ENCODE measurements around the gene NFATC2. TPM values are rescaled to one million over a fixed set of nuclear protein-coding genes. Genes with fewer than 3 reads are reported as not detected.
"Not testable (repeated sequence)": the region's sequence is repeated elsewhere in the genome, so short reads cannot be mapped to it uniquely, and the experiment has no call there.

The NFATC2 gene
- polyA plus RNA-seq, 1 donor: 22.3 TPM

DNA sequence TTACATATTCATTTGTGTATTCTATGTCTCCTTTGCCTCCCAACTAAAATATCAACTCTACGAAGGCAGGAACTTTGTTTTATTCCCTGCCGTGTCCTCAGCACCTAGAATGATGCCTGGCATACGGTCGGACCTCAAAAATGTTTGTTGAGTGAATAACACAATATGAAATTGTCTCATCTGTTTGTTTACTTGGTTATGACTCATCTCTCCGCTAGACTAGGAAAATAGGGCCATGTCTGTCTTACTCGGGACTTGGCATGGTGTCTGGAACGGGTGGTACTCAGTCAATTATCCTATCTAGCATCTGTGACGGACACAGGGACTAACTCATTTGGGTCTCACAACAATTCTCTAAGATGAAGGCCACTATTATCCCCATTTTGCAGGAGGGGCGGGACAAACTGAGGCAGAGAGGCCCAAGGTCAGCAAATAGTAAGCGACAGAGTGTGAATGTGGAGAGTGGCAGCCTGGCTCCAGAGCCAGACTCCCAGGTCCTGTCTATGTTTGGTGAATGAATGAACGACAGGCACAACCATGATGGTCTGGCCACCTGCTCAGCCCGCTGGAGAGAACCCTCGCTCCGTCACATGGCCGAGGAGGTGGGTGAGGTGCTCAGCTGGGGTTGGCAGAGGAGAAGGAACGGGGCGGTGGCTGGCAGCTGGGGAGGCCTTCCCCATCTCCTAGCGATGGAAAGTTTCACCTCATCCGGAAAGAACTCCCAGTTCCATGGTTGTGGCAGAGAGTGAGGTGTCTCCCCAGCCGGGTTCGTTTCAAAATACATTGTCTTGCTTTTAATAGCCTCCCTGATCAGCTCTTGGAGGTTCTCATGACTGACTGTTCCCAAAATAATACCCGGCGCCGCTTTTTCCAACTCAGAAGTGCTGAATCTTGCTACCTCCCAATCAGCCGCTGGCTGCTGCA, 27.6 kb upstream of the NFATC2 start:
- Histone ChIP-seq H3K27me3 (ENCODE audit: control insufficient read depth, insufficient read depth, low read length) (peaks cover 3% of the 10 kb centered on the region), H3K27ac (ENCODE audit: low read length) (no peak overlapping the region), H3K4me1 (ENCODE audit: control insufficient read depth, insufficient read depth, low read length) (no peaks in the 10 kb centered on the region), H3K9me3 (ENCODE audit: control insufficient read depth, low read depth, low read length) (peaks cover 4% of the 10 kb centered on the region), H3K36me3 (ENCODE audit: control insufficient read depth, insufficient read depth, low read length) (no peaks in the 10 kb centered on the region), H3K4me3 (ENCODE audit: low read length) (no peak overlapping the region)
- DNase-seq: no peak
- WGBS (ENCODE audit: insufficient coverage, low lambda C conversion rate): no CpG with 5 or more reads among the region's 25 CpGs

DNA sequence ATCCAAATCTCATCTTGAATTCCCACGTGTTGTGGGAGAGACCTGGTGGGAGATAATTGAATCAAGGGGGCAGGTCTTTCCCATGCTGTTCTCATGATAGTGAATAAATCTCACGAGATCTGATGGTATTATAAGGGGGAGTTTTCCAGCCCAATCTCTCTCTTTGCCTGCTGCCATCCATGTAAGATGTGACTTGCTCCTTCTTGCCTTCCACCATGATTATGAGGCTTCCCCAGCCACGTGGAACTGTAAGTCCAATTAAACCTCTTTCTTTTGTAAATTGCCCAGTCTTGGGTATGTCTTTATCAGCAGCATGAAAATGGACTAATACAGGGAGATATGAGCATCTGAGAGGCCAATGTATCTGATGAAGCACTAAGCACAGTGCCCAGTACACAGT, 26.0 kb upstream of the NFATC2 start:
- H3K27ac ChIP-seq (ENCODE audit: low read length); H3K27me3 ChIP-seq (ENCODE audit: control insufficient read depth, insufficient read depth, low read length); H3K4me3 ChIP-seq (ENCODE audit: low read length); H3K4me1 ChIP-seq (ENCODE audit: control insufficient read depth, insufficient read depth, low read length); H3K36me3 ChIP-seq (ENCODE audit: control insufficient read depth, insufficient read depth, low read length); H3K9me3 ChIP-seq (ENCODE audit: control insufficient read depth, low read depth, low read length); DNase-seq: not testable (repeated sequence)
- WGBS (ENCODE audit: insufficient coverage, low lambda C conversion rate): no CpG with 5 or more reads among the region's 3 CpGs

DNA sequence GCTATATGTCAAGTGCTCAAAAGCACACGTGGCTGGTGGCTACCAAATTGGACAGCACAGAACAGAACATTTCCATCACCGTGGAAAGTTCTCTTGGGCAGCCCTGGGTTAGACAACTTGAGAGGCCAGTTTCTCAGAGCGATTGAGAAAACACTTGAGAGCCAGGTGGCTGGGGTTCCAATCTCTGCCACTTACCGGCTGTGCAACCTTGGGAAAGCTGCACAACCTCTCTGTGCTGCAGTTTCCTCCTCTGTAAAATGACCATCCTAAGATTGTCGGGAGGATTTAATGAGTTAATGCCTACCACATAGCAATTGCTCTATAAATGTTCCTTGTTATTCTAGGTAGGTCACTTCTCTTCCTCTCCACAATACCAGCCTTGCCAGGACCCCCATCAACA, 25.1 kb upstream of the NFATC2 start:
- Histone ChIP-seq H3K4me1 (ENCODE audit: control insufficient read depth, insufficient read depth, low read length) (peaks cover 10% of the 10 kb centered on the region), H3K9me3 (ENCODE audit: control insufficient read depth, low read depth, low read length) (peaks cover 4% of the 10 kb centered on the region), H3K4me3 (ENCODE audit: low read length) (no peak overlapping the region), H3K36me3 (ENCODE audit: control insufficient read depth, insufficient read depth, low read length) (no peaks in the 10 kb centered on the region), H3K27me3 (ENCODE audit: control insufficient read depth, insufficient read depth, low read length) (peaks cover 3% of the 10 kb centered on the region), H3K27ac (ENCODE audit: low read length) (no peak overlapping the region)
- WGBS (ENCODE audit: insufficient coverage, low lambda C conversion rate): no CpG with 5 or more reads among the region's 5 CpGs
- no peak for DNase-seq

DNA sequence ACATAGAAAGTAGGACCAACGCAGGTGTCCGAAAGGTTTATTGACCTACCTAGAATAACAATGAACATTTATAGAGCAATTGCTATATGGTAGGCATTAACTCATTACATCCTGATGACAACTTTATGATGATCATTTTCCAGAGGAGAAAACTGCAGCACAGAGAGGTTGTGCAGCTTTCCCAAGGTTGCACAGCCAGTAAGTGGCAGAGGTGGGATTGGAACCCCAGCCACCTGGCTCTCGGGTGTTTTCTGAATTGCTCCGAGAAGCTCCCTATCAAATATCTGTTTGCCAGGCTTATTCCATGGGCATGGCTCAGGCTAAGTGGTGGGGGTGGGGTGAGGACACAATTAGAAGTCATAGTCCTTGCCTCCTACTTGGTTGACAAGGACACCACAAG, 24.1 kb upstream of the NFATC2 start:
- H3K36me3 ChIP-seq (ENCODE audit: control insufficient read depth, insufficient read depth, low read length): no peaks in the 10 kb centered on the region
- no CpG with 5 or more reads among the region's 4 CpGs for WGBS (ENCODE audit: insufficient coverage, low lambda C conversion rate)
- peaks cover 14% of the 10 kb centered on the region for H3K4me1 ChIP-seq (ENCODE audit: control insufficient read depth, insufficient read depth, low read length)
- DNase-seq: no peak
- no peak overlapping the region for H3K27ac ChIP-seq (ENCODE audit: low read length)
- peaks cover 3% of the 10 kb centered on the region for H3K27me3 ChIP-seq (ENCODE audit: control insufficient read depth, insufficient read depth, low read length)
- H3K9me3 ChIP-seq (ENCODE audit: control insufficient read depth, low read depth, low read length): peaks cover 4% of the 10 kb centered on the region
- H3K4me3 ChIP-seq (ENCODE audit: low read length): no peak overlapping the region

DNA sequence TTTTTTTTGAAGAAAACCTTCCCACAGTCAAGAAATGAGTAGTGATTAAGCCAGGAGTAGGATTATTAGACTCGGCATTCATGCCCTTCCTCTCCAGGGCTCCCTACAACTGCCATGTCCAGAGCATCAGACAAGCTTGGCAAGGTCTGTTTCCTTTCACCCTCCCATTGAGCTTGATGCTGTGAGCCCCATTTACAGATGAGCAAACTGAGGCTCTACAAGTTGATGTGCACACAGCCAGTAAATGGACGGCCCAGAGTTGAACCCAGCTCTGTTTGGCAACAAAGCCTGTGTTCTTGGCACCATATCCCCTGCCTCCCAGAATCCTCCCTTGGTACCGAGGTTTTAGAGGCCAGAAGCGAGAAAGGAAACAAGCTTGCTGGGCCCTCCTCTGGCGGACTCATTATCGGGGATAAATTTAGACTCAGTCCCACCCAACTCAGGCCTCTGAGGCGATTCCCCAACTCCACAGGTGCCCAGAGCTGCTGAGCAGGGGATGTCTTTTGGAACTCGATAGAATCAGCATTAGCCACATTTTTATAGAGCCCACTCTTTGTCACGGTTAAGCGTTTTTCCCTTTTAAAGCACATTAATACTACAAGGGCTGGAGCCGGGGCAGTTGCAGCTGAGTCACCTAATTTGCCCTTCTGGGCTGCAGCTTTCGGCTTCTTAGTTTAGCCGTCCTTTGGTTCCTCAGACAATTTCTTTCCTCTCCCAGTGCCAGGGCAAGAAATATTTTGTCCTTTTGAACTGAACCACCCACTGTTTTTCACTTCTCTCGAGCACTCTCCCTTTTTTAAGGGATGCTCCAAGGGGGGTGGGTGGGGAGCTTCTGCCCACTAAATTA, 23.0 kb upstream of the NFATC2 start:
- peaks cover 2% of the 10 kb centered on the region for H3K27me3 ChIP-seq (ENCODE audit: control insufficient read depth, insufficient read depth, low read length)

DNA sequence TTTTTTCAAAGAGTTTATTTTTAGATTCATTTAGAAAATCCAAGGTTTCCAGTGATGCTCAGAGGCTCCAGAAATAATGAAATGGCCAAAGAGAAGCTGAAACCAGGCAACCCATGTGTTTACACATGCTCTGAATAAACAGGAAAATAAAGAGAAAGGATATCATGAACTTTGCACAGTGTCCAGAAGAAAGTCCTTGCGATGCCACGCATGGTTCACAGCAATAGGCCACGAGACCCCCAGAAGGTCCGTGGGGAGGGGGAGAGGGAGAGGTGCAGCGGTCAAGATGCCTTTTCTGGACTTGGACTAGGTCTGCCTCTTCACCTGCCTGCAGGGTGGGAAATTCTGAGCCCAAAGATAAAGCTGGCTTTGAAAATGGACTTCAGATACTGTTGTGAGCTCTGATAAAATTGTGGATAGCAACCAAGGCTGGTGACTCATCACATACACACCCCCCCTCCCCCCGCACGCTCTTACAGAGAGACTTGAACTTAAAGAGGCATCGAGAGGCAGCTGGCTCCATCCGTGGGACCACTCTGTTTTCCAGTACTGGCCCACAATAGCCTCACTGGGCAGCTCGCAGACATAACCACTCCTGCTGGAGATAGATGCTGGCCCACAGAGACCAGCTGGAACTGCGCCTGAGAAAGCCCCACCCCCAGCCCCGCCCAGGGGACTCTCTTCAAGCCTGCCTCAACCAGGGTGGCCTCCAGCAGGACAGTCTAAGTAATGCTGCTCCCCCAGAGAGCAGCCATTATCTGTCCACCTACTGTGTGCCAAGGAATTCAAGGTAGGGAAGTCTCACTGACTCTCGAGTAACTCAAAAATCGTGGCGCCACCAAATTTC, 21.2 kb upstream of the NFATC2 start:
- DNase-seq: peak; percentile 72 to 82
- H3K36me3 ChIP-seq (ENCODE audit: control insufficient read depth, insufficient read depth, low read length): no peaks in the 10 kb centered on the region
- H3K4me3 ChIP-seq (ENCODE audit: low read length): no peak overlapping the region
- peak overlapping the region; percentile 76 for H3K27ac ChIP-seq (ENCODE audit: low read length)
- H3K4me1 ChIP-seq (ENCODE audit: control insufficient read depth, insufficient read depth, low read length): peaks cover 26% of the 10 kb centered on the region
- WGBS (ENCODE audit: insufficient coverage, low lambda C conversion rate): no CpG with 5 or more reads among the region's 15 CpGs
- H3K9me3 ChIP-seq (ENCODE audit: control insufficient read depth, low read depth, low read length): peaks cover 4% of the 10 kb centered on the region
- peaks cover 15% of the 10 kb centered on the region for H3K27me3 ChIP-seq (ENCODE audit: control insufficient read depth, insufficient read depth, low read length)

More for the DNA sequence above, 23.0 kb upstream of the NFATC2 start:
- no peak for DNase-seq
- no peaks in the 10 kb centered on the region for H3K36me3 ChIP-seq (ENCODE audit: control insufficient read depth, insufficient read depth, low read length)
- H3K9me3 ChIP-seq (ENCODE audit: control insufficient read depth, low read depth, low read length): peaks cover 4% of the 10 kb centered on the region
- 55% methylated on average over 2 of the region's 14 CpGs for WGBS (ENCODE audit: insufficient coverage, low lambda C conversion rate)
- H3K4me1 ChIP-seq (ENCODE audit: control insufficient read depth, insufficient read depth, low read length): peaks cover 22% of the 10 kb centered on the region
- no peak overlapping the region for H3K4me3 ChIP-seq (ENCODE audit: low read length)
- no peak overlapping the region for H3K27ac ChIP-seq (ENCODE audit: low read length)

DNA sequence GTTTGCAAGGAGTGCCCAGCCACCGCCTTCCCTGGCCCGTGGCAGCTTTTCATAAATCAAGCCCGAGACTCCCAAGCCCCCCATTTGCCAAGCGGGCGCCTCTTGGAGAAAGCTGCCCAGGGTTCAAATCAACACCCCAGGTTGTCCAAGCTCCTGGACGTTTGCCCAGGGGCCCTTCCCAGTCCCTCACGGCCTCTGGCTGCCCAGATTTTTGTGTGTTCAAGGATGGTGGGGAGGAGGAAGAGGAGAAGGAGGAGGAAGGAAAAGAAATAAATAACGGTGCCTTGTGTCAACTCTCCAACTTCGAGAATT, 20.6 kb upstream of the NFATC2 start:
- peak overlapping the region; percentile 76 for H3K27ac ChIP-seq (ENCODE audit: low read length)
- peaks cover 2% of the 10 kb centered on the region for H3K9me3 ChIP-seq (ENCODE audit: control insufficient read depth, low read depth, low read length)
- no peak for DNase-seq
- peak overlapping the region; percentile 14 for H3K4me3 ChIP-seq (ENCODE audit: low read length)
- peaks cover 15% of the 10 kb centered on the region for H3K27me3 ChIP-seq (ENCODE audit: control insufficient read depth, insufficient read depth, low read length)
- WGBS (ENCODE audit: insufficient coverage, low lambda C conversion rate): no CpG with 5 or more reads among the region's 9 CpGs
- H3K4me1 ChIP-seq (ENCODE audit: control insufficient read depth, insufficient read depth, low read length): peaks cover 26% of the 10 kb centered on the region
- H3K36me3 ChIP-seq (ENCODE audit: control insufficient read depth, insufficient read depth, low read length): no peaks in the 10 kb centered on the region

DNA sequence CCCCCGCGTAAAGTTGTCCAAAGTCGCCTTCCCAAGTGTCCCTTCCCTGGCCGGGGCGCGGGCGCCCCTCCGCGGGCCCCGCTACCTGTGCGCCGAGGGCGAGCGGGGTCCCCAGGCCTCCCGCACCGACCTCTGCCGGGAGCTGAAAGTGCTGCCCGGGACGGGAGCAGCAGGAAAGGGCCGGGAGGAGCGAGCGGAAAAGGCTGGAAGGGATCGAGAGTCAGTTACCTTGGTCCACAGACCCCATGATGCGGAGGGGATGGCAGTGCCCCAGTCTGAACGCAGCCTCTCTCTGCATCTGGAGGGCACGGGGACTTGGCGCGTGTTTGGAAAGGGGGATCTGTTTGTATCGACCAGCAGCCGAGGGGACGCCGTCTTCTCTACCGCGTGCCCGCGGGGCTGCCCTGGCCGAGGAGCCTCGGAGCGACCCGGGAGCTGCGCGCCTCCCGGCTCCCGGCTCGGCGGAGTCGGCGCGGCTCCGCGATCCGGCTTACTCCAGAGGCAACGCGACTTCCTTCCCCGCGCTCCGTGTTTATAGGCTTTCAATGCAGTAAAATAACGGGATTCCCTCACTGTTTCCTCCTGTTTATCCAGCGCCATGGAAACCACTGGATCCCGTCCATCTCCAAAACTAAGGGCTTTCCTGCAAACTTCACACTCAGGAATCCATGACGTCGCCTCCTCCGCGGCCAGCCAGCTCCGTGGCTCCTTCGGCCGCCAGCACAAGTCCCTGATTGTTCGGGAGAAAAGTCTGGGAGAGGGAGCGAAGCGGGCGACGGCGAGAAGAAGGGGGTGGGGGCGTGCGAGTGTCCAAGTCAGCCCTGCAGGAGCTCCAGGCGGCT, 20.0 kb upstream of the NFATC2 start:
- H3K27me3 ChIP-seq (ENCODE audit: control insufficient read depth, insufficient read depth, low read length): peaks cover 15% of the 10 kb centered on the region
- WGBS (ENCODE audit: insufficient coverage, low lambda C conversion rate): 0% methylated on average over 1 of the region's 76 CpGs
- H3K4me1 ChIP-seq (ENCODE audit: control insufficient read depth, insufficient read depth, low read length): peaks cover 26% of the 10 kb centered on the region
- H3K36me3 ChIP-seq (ENCODE audit: control insufficient read depth, insufficient read depth, low read length): no peaks in the 10 kb centered on the region
- H3K27ac ChIP-seq (ENCODE audit: low read length): peak overlapping the region; percentile 76
- no peaks in the 10 kb centered on the region for H3K9me3 ChIP-seq (ENCODE audit: control insufficient read depth, low read depth, low read length)
- H3K4me3 ChIP-seq (ENCODE audit: low read length): peak overlapping the region; percentile 34
- DNase-seq: peak; percentile 85 to 88

DNA sequence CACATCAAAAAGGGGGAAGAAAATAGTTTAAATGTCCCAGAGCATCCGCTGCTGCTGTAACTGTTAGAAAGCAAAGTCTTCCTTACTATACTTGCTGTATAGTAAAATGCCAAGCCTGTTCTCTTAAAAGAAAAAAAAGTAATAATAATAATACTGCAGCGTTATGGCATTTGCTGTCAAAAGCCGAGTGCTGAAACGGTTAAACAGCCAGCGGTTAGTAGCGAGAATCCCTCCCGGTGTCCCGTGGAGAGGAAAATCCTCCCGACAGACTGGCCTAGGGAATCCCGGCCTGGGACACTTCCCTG, 19.5 kb upstream of the NFATC2 start:
- 20% methylated on average over 1 of the region's 10 CpGs for WGBS (ENCODE audit: insufficient coverage, low lambda C conversion rate)
- peak overlapping the region; percentile 34 for H3K4me3 ChIP-seq (ENCODE audit: low read length)
- DNase-seq: no peak

More for the DNA sequence above, 19.5 kb upstream of the NFATC2 start:
- Histone ChIP-seq H3K36me3 (ENCODE audit: control insufficient read depth, insufficient read depth, low read length) (no peaks in the 10 kb centered on the region), H3K4me1 (ENCODE audit: control insufficient read depth, insufficient read depth, low read length) (peaks cover 26% of the 10 kb centered on the region), H3K9me3 (ENCODE audit: control insufficient read depth, low read depth, low read length) (no peaks in the 10 kb centered on the region), H3K27ac (ENCODE audit: low read length) (peak overlapping the region; percentile 66), H3K27me3 (ENCODE audit: control insufficient read depth, insufficient read depth, low read length) (peaks cover 15% of the 10 kb centered on the region)

Data from large intestine (tissue), 3 donors.